Uterus (tissue), 4 donors: ENCODE data around the gene SKOR1. TPM values are rescaled to one million over a fixed set of nuclear protein-coding genes. Genes with fewer than 3 reads are reported as not detected.

Experiments
- DNase-seq, 2 donors: peaks; one replicate each; pipeline ENCODE4 v3.0.0-alpha.2; 2019 to 2020
- H3K27ac ChIP-seq, 2 donors: fragments of 200-600 bp; sonication (generic); 1 replicate in 1 of 2; 2 replicates in 1 of 2; pipeline ENCODE4 v1.5.1; 2016 to 2018
- H3K27me3 ChIP-seq, 2 donors: fragments of 200-600 bp; sonication (generic); one replicate each; pipeline ENCODE4 v1.5.1; 2018 to 2019; ENCODE audit warnings: control low read depth in 1 of 2
- H3K36me3 ChIP-seq, 2 donors: fragments of 200-600 bp; sonication (generic); one replicate each; pipeline ENCODE4 v1.5.1; 2019; ENCODE audit warnings: control low read depth in 1 of 2
- H3K4me1 ChIP-seq, 2 donors: fragments of 200-600 bp; sonication (generic); one replicate each; pipeline ENCODE4 v1.5.1; 2018 to 2019; ENCODE audit warnings: control low read depth in 1 of 2
- H3K4me3 ChIP-seq, 2 donors: fragments of 200-600 bp; sonication (generic); 1 replicate in 1 of 2; 2 replicates in 1 of 2; pipeline ENCODE4 v1.5.1; 2018 to 2019; ENCODE audit warnings: mild to moderate bottlenecking in 1 of 2
- H3K9me3 ChIP-seq, 2 donors: fragments of 200-600 bp; sonication (generic); one replicate each; pipeline ENCODE4 v1.5.1; 2019; ENCODE audit warnings: control low read depth in 1 of 2
- CTCF ChIP-seq, 4 experiments: fragments of 200-600 bp in 2 of 4; fragments of 450-650 bp in 2 of 4; sonication (generic) in 2 of 4; IDR thresholded peaks; one replicate each; pipeline ENCODE4 v1.5.1; 2016 to 2019; ENCODE audit warnings: antibody characterized with exemption in 4 of 4, mild to moderate bottlenecking in 2 of 4, moderate library complexity in 1 of 4
- POLR2A ChIP-seq, 2 donors: fragments of 450-650 bp; IDR thresholded peaks; one replicate each; pipeline ENCODE4 v1.6.1; 2016; ENCODE audit warnings: antibody characterized with exemption in 2 of 2, mild to moderate bottlenecking in 1 of 2, moderate library complexity in 1 of 2
- intact Hi-C: fragments of 100-400 bp; cut with DNase I; formaldehyde crosslinking; loops from one replicate; pipeline ENCODE4 v1.15.1; 2023; ENCODE audit warnings: low total_unique reads
- total RNA-seq, 4 donors: library from RNA; depleted of rRNA in 3 of 4; stranded (reverse); fragments of >200 nt in 3 of 4; gene quantifications; one replicate each; pipeline versions ENCODE4 v1.1.0 to v1.2.4, GENCODE V29; 2014 to 2023
- donor health status: DM: yes; HTN: yes; CAD: no.

SKOR1 gene
- total RNA-seq, 4 donors from 2014 or later: 0.35 to 1.7 (median 0.77) TPM; not detected in 1

- no peak for DNase-seq
- Histone ChIP-seq H3K36me3 (no peaks in the 10 kb centered on the region), H3K4me1 (peaks cover 0 to 5% of the 10 kb centered on the region in 2 donors), H3K9me3 (no peaks in the 10 kb centered on the region), H3K27me3 (no peaks in the 10 kb centered on the region), H3K27ac (no peak overlapping the region), H3K4me3 (no peak overlapping the region)
- no peak for TF ChIP-seq POLR2A (IDR thresholded peaks at IDR 0.05)
- intact Hi-C loops: no loop called here
Measured at GRCh38 chr15:67859331-67859946, 34.1 kb downstream of the SKOR1 start.

GRCh38 chr15:67861983-67862382 lies 36.7 kb downstream of the SKOR1 start:
- Histone ChIP-seq H3K4me3 (no peak overlapping the region), H3K27me3 (no peaks in the 10 kb centered on the region), H3K4me1 (peaks cover 0 to 5% of the 10 kb centered on the region in 2 donors), H3K36me3 (no peaks in the 10 kb centered on the region), H3K9me3 (no peaks in the 10 kb centered on the region), H3K27ac (no peak overlapping the region)
- TF ChIP-seq CTCF (IDR thresholded peaks at IDR 0.05) (no peak), POLR2A (IDR thresholded peaks at IDR 0.05) (no peak)
- DNase-seq: no peak
- intact Hi-C loops: loop anchor here (5.0 kb wide), 1 partner anchor 295 kb away; no protein-coding TSS in a partner anchor

GRCh38 chr15:67862750-67863441 lies 37.6 kb downstream of the SKOR1 start:
- H3K27ac ChIP-seq: peak overlapping the region; percentile 57 to 73
- H3K27me3 ChIP-seq: no peaks in the 10 kb centered on the region
- no peak for TF ChIP-seq POLR2A (IDR thresholded peaks at IDR 0.05)
- TF ChIP-seq CTCF (IDR thresholded peaks at IDR 0.05): no peak
- intact Hi-C loops: loop anchor here (5.0 kb wide), 1 partner anchor 294 kb away; no protein-coding TSS in a partner anchor
- peaks cover 0 to 5% of the 10 kb centered on the region in 2 donors for H3K4me1 ChIP-seq
- H3K9me3 ChIP-seq: no peaks in the 10 kb centered on the region
- no peak for DNase-seq
- peak overlapping the region; percentile 26 to 39 for H3K4me3 ChIP-seq
- H3K36me3 ChIP-seq: no peaks in the 10 kb centered on the region

- Histone ChIP-seq H3K4me3 (peak overlapping the region; percentile 26 to 39), H3K4me1 (peaks cover 0 to 5% of the 10 kb centered on the region in 2 donors), H3K9me3 (no peaks in the 10 kb centered on the region), H3K27ac (peak overlapping the region; percentile 57 to 73), H3K27me3 (no peaks in the 10 kb centered on the region), H3K36me3 (no peaks in the 10 kb centered on the region)
- intact Hi-C loops: loop anchor here (5.0 kb wide), 1 partner anchor 294 kb away; no protein-coding TSS in a partner anchor
- peak; percentile 80 to 84 for DNase-seq
- TF ChIP-seq POLR2A (IDR thresholded peaks at IDR 0.05) (peak in 1 of 2 donors; percentile 23), CTCF (IDR thresholded peaks at IDR 0.05) (peak; percentile 94 to 97 (median 97))
Measured at GRCh38 chr15:67863442-67863987, 38.2 kb downstream of the SKOR1 start.

GRCh38 chr15:67865331-67865730 lies 40.0 kb downstream of the SKOR1 start:
- intact Hi-C loops: no loop called here

More at GRCh38 chr15:67865331-67865730, 40.0 kb downstream of the SKOR1 start:
- H3K27me3 ChIP-seq: no peaks in the 10 kb centered on the region
- H3K4me1 ChIP-seq: peaks cover 0 to 5% of the 10 kb centered on the region in 2 donors
- H3K4me3 ChIP-seq: no peak overlapping the region
- TF ChIP-seq CTCF (IDR thresholded peaks at IDR 0.05): no peak
- TF ChIP-seq POLR2A (IDR thresholded peaks at IDR 0.05): no peak
- no peak for DNase-seq
- H3K36me3 ChIP-seq: no peaks in the 10 kb centered on the region
- H3K9me3 ChIP-seq: no peaks in the 10 kb centered on the region
- H3K27ac ChIP-seq: no peak overlapping the region
